ENCODE results near the gene HLA-DRA.

Gene HLA-DRA

DNA sequence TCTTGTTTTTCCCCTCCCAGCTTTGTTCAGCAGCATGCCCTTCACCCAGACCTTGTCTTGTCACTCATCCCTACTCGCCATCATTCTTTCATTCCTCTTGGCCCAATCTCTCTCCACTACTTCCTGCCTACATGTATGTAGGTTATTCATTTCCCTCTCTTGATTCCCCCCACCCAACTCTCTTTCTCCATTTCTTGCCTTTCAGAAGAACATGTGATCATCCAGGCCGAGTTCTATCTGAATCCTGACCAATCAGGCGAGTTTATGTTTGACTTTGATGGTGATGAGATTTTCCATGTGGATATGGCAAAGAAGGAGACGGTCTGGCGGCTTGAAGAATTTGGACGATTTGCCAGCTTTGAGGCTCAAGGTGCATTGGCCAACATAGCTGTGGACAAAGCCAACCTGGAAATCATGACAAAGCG lies 2.6 kb downstream of the HLA-DRA start:
- TF ChIP-seq YY1 (IDR thresholded peaks at IDR 0.05; ENCODE audit: low read depth): no peak
- TF ChIP-seq ZBTB7A (IDR thresholded peaks at IDR 0.05; ENCODE audit: low read depth): no peak
- TF ChIP-seq, protein P1, sequence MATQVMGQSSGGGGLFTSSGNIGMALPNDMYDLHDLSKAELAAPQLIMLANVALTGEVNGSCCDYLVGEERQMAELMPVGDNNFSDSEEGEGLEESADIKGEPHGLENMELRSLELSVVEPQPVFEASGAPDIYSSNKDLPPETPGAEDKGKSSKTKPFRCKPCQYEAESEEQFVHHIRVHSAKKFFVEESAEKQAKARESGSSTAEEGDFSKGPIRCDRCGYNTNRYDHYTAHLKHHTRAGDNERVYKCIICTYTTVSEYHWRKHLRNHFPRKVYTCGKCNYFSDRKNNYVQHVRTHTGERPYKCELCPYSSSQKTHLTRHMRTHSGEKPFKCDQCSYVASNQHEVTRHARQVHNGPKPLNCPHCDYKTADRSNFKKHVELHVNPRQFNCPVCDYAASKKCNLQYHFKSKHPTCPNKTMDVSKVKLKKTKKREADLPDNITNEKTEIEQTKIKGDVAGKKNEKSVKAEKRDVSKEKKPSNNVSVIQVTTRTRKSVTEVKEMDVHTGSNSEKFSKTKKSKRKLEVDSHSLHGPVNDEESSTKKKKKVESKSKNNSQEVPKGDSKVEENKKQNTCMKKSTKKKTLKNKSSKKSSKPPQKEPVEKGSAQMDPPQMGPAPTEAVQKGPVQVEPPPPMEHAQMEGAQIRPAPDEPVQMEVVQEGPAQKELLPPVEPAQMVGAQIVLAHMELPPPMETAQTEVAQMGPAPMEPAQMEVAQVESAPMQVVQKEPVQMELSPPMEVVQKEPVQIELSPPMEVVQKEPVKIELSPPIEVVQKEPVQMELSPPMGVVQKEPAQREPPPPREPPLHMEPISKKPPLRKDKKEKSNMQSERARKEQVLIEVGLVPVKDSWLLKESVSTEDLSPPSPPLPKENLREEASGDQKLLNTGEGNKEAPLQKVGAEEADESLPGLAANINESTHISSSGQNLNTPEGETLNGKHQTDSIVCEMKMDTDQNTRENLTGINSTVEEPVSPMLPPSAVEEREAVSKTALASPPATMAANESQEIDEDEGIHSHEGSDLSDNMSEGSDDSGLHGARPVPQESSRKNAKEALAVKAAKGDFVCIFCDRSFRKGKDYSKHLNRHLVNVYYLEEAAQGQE (IDR thresholded peaks at IDR 0.05; ENCODE audit: low read depth): no peak
- TF ChIP-seq, protein P2, sequence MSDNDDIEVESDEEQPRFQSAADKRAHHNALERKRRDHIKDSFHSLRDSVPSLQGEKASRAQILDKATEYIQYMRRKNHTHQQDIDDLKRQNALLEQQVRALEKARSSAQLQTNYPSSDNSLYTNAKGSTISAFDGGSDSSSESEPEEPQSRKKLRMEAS (IDR thresholded peaks at IDR 0.05): no peak
- TF ChIP-seq, protein P3, sequence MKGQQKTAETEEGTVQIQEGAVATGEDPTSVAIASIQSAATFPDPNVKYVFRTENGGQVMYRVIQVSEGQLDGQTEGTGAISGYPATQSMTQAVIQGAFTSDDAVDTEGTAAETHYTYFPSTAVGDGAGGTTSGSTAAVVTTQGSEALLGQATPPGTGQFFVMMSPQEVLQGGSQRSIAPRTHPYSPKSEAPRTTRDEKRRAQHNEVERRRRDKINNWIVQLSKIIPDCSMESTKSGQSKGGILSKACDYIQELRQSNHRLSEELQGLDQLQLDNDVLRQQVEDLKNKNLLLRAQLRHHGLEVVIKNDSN (IDR thresholded peaks at IDR 0.05): no peak
- TF ChIP-seq TCF12 (IDR thresholded peaks at IDR 0.05; ENCODE audit: low read depth): no peak
- no peak for TF ChIP-seq TAF1 (IDR thresholded peaks at IDR 0.05; ENCODE audit: low read depth)

DNA sequence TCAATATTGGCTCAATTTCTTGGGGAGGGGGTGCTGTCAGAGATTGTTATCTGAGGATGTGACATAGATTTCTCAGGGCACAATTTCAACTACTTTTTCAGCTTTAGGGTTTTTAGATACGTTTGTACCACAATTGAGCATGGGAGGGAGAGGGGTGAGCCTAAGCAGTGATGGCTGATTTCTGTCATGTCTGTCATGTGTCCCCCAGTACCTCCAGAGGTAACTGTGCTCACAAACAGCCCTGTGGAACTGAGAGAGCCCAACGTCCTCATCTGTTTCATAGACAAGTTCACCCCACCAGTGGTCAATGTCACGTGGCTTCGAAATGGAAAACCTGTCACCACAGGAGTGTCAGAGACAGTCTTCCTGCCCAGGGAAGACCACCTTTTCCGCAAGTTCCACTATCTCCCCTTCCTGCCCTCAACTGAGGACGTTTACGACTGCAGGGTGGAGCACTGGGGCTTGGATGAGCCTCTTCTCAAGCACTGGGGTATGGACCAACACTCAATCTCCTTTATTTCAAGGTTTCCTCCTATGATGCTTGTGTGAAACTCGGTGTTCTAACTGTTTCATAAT lies 3.4 kb downstream of the HLA-DRA start:
- TF ChIP-seq TAF1 (IDR thresholded peaks at IDR 0.05; ENCODE audit: low read depth) (no peak), CREB1 (IDR thresholded peaks at IDR 0.05; ENCODE audit: low read depth) (no peak), RAD21 (IDR thresholded peaks at IDR 0.05; ENCODE audit: low read depth) (no peak), EP300 (IDR thresholded peaks at IDR 0.05; ENCODE audit: borderline replicate concordance) (no peak), TCF12 (IDR thresholded peaks at IDR 0.05; ENCODE audit: low read depth) (no peak), EGR1 (IDR thresholded peaks at IDR 0.05) (no peak), NFIC (IDR thresholded peaks at IDR 0.05) (no peak), YY1 (IDR thresholded peaks at IDR 0.05; ENCODE audit: low read depth) (no peak), TEAD4 (IDR thresholded peaks at IDR 0.05) (no peak), CEBPB (IDR thresholded peaks at IDR 0.05) (no peak), ZBTB7A (IDR thresholded peaks at IDR 0.05; ENCODE audit: low read depth) (no peak), FOXM1 (IDR thresholded peaks at IDR 0.05; ENCODE audit: borderline replicate concordance, low read depth) (no peak)
- TF ChIP-seq, protein P3 (IDR thresholded peaks at IDR 0.05): no peak
- TF ChIP-seq, protein P1 (IDR thresholded peaks at IDR 0.05; ENCODE audit: low read depth): no peak
- TF ChIP-seq, protein P2 (IDR thresholded peaks at IDR 0.05): no peak

DNA sequence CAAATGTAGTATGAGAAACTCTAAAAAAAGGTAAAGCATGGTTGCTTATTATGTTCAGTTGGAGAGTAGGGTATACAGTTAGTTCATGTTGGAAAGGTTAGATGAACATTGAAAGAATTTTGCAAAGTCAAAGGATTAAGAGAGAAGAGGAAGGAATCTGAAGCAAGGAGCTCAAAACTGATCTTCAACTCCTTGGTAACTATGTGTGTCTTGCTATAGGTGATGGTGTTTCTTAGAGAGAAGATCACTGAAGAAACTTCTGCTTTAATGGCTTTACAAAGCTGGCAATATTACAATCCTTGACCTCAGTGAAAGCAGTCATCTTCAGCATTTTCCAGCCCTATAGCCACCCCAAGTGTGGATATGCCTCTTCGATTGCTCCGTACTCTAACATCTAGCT lies 4.7 kb downstream of the HLA-DRA start:
- TF ChIP-seq RAD21 (IDR thresholded peaks at IDR 0.05; ENCODE audit: low read depth) (no peak), CEBPB (IDR thresholded peaks at IDR 0.05) (no peak), ZBTB7A (IDR thresholded peaks at IDR 0.05; ENCODE audit: low read depth) (no peak), YY1 (IDR thresholded peaks at IDR 0.05; ENCODE audit: low read depth) (no peak), CREB1 (IDR thresholded peaks at IDR 0.05; ENCODE audit: low read depth) (no peak), TAF1 (IDR thresholded peaks at IDR 0.05; ENCODE audit: low read depth) (no peak), NFIC (IDR thresholded peaks at IDR 0.05) (no peak), TCF12 (IDR thresholded peaks at IDR 0.05; ENCODE audit: low read depth) (no peak), TEAD4 (IDR thresholded peaks at IDR 0.05) (no peak), EGR1 (IDR thresholded peaks at IDR 0.05) (no peak), FOXM1 (IDR thresholded peaks at IDR 0.05; ENCODE audit: borderline replicate concordance, low read depth) (no peak), EP300 (IDR thresholded peaks at IDR 0.05; ENCODE audit: borderline replicate concordance) (no peak)
- TF ChIP-seq, protein P3 (IDR thresholded peaks at IDR 0.05): no peak
- TF ChIP-seq, protein P1 (IDR thresholded peaks at IDR 0.05; ENCODE audit: low read depth): no peak
- TF ChIP-seq, protein P2 (IDR thresholded peaks at IDR 0.05): no peak
